Progenitor cell of endocrine pancreas (in vitro differentiated cells): ENCODE measurements around the gene PAIP2. TPM values are rescaled to one million over a fixed set of nuclear protein-coding genes. Genes with fewer than 3 reads are reported as not detected.
"Not testable (repeated sequence)": the region's sequence is repeated elsewhere in the genome, so short reads cannot be mapped to it uniquely, and the experiment has no call there.

Source experiments
- DNase-seq: peaks from one replicate; pipeline ENCODE4 v3.0.0; 2021; ENCODE audit warnings: low spot score; ENCODE audit not compliant: unreplicated experiment
- H3K27ac Mint-ChIP-seq: 2 replicates; pipeline ENCODE4 v1.8.0; 2021; ENCODE audit warnings: mild to moderate bottlenecking, moderate library complexity, mixed read lengths
- H3K27me3 Mint-ChIP-seq: 2 replicates; pipeline ENCODE4 v1.8.0; 2021; ENCODE audit warnings: mixed read lengths
- H3K36me3 Mint-ChIP-seq: 2 replicates; pipeline ENCODE4 v1.8.0; 2022; ENCODE audit warnings: mixed read lengths; ENCODE audit not compliant: insufficient read depth
- H3K4me1 Mint-ChIP-seq: 2 replicates; pipeline ENCODE4 v1.8.0; 2021; ENCODE audit warnings: low read depth, mixed read lengths
- H3K4me3 Mint-ChIP-seq: 2 replicates; pipeline ENCODE4 v1.8.0; 2021; ENCODE audit warnings: low read depth, mild to moderate bottlenecking, moderate library complexity, mixed read lengths
- H3K9me3 Mint-ChIP-seq: 2 replicates; pipeline ENCODE4 v1.8.0; 2021; ENCODE audit warnings: low read depth, mixed read lengths
- CTCF ChIP-seq: fragments of 200-600 bp; sonication (generic); IDR thresholded peaks from one replicate; pipeline ENCODE4 v1.5.0; 2021; ENCODE audit warnings: antibody characterized with exemption, mild to moderate bottlenecking; ENCODE audit not compliant: unreplicated experiment
- total RNA-seq: library from RNA; stranded (reverse); gene quantifications from 2 replicates; pipeline ENCODE4 v1.2.1, GENCODE V29; 2021

The PAIP2 gene
- total RNA-seq, 1 donor from 2014 or later: 97.4 TPM

GRCh38 chr5:139385061-139386049 is 43.7 kb downstream of the PAIP2 start:
- H3K27ac Mint-ChIP-seq: no peak overlapping the region
- H3K36me3 Mint-ChIP-seq: no peaks in the 10 kb centered on the region
- H3K27me3 Mint-ChIP-seq: peaks cover 6% of the 10 kb centered on the region
- peaks cover 17% of the 10 kb centered on the region for H3K4me1 Mint-ChIP-seq
- no peak overlapping the region for H3K4me3 Mint-ChIP-seq
- TF ChIP-seq CTCF: no peak
- H3K9me3 Mint-ChIP-seq: no peaks in the 10 kb centered on the region
- no peak for DNase-seq

GRCh38 chr5:139386050-139386438 is 44.4 kb downstream of the PAIP2 start:
- peaks cover 17% of the 10 kb centered on the region for H3K4me1 Mint-ChIP-seq
- no peaks in the 10 kb centered on the region for H3K9me3 Mint-ChIP-seq

GRCh38 chr5:139386956-139387355 is 45.3 kb downstream of the PAIP2 start:
- Mint-ChIP-seq H3K27me3 (peaks cover 20% of the 10 kb centered on the region), H3K4me1 (peaks cover 17% of the 10 kb centered on the region)
- H3K36me3 Mint-ChIP-seq, H3K27ac Mint-ChIP-seq, H3K4me3 Mint-ChIP-seq, H3K9me3 Mint-ChIP-seq, DNase-seq: not testable (repeated sequence)

More at GRCh38 chr5:139386050-139386438, 44.4 kb downstream of the PAIP2 start:
- no peak overlapping the region for H3K27ac Mint-ChIP-seq
- no peaks in the 10 kb centered on the region for H3K36me3 Mint-ChIP-seq
- no peak overlapping the region for H3K4me3 Mint-ChIP-seq
- DNase-seq: no peak
- TF ChIP-seq CTCF: no peak
- peaks cover 11% of the 10 kb centered on the region for H3K27me3 Mint-ChIP-seq

GRCh38 chr5:139387611-139388197 is 46.0 kb downstream of the PAIP2 start:
- Mint-ChIP-seq H3K36me3 (no peaks in the 10 kb centered on the region), H3K4me3 (no peak overlapping the region), H3K27ac (no peak overlapping the region), H3K4me1 (peaks cover 10% of the 10 kb centered on the region), H3K9me3 (no peaks in the 10 kb centered on the region), H3K27me3 (peaks cover 22% of the 10 kb centered on the region)
- no peak for TF ChIP-seq CTCF
- no peak for DNase-seq

GRCh38 chr5:139388198-139388821 is 46.7 kb downstream of the PAIP2 start:
- Mint-ChIP-seq H3K4me3 (no peak overlapping the region), H3K27me3 (peaks cover 28% of the 10 kb centered on the region), H3K4me1 (peaks cover 11% of the 10 kb centered on the region), H3K9me3 (no peaks in the 10 kb centered on the region), H3K36me3 (no peaks in the 10 kb centered on the region), H3K27ac (no peak overlapping the region)
- DNase-seq: no peak
- no peak for TF ChIP-seq CTCF
